ENCODE results near the gene KRT33A. TPM values are rescaled to one million over a fixed set of nuclear protein-coding genes. Genes with fewer than 3 reads are reported as not detected.

Gene KRT33A
- total and polyA plus RNA-seq, 2 experiments from 2014 or later = not detected

- Histone ChIP-seq H3K27me3 (no peaks in the 10 kb centered on the region), H3K9me3 (ENCODE audit: low read depth) (no peaks in the 10 kb centered on the region), H3K27ac (no peak overlapping the region), H3K36me3 (no peaks in the 10 kb centered on the region), H3K4me1 (ENCODE audit: low read depth) (no peaks in the 10 kb centered on the region), H3K4me3 (no peak overlapping the region)
- no peak for TF ChIP-seq CTCF (IDR thresholded peaks at IDR 0.05; ENCODE audit: low read depth, low read length)
- no peak for DNase-seq (ENCODE audit: low read depth in 1 of 2, low spot score in 1 of 2)
Observed at GRCh38 chr17:41332239-41332638, 18.4 kb downstream of the KRT33A start.

GRCh38 chr17:41331606-41332005, 19.0 kb downstream of the KRT33A start:
- no peaks in the 10 kb centered on the region for H3K27me3 ChIP-seq

GRCh38 chr17:41329279-41329948, 21.2 kb downstream of the KRT33A start:
- Histone ChIP-seq H3K27ac (no peak overlapping the region), H3K4me1 (ENCODE audit: low read depth) (no peaks in the 10 kb centered on the region), H3K9me3 (ENCODE audit: low read depth) (no peaks in the 10 kb centered on the region), H3K36me3 (no peaks in the 10 kb centered on the region), H3K27me3 (no peaks in the 10 kb centered on the region), H3K4me3 (no peak overlapping the region)
- TF ChIP-seq CTCF (IDR thresholded peaks at IDR 0.05; ENCODE audit: low read depth, low read length) = peak; percentile 78
- DNase-seq (ENCODE audit: low read depth in 1 of 2, low spot score in 1 of 2) = peak; percentile 48 to 59

More at GRCh38 chr17:41331606-41332005, 19.0 kb downstream of the KRT33A start:
- H3K4me3 ChIP-seq = no peak overlapping the region
- H3K27ac ChIP-seq = no peak overlapping the region
- no peak for DNase-seq (ENCODE audit: low read depth in 1 of 2, low spot score in 1 of 2)
- H3K4me1 ChIP-seq (ENCODE audit: low read depth) = no peaks in the 10 kb centered on the region
- TF ChIP-seq CTCF (IDR thresholded peaks at IDR 0.05; ENCODE audit: low read depth, low read length) = no peak
- no peaks in the 10 kb centered on the region for H3K9me3 ChIP-seq (ENCODE audit: low read depth)
- no peaks in the 10 kb centered on the region for H3K36me3 ChIP-seq

- no peaks in the 10 kb centered on the region for H3K9me3 ChIP-seq (ENCODE audit: low read depth)
- DNase-seq (ENCODE audit: low read depth in 1 of 2, low spot score in 1 of 2) = no peak
- no peak overlapping the region for H3K4me3 ChIP-seq
- no peak overlapping the region for H3K27ac ChIP-seq
- H3K27me3 ChIP-seq = no peaks in the 10 kb centered on the region
- H3K36me3 ChIP-seq = no peaks in the 10 kb centered on the region
- H3K4me1 ChIP-seq (ENCODE audit: low read depth) = no peaks in the 10 kb centered on the region
- TF ChIP-seq CTCF (IDR thresholded peaks at IDR 0.05; ENCODE audit: low read depth, low read length) = no peak
Observed at GRCh38 chr17:41328207-41328606, 22.4 kb downstream of the KRT33A start.

- Histone ChIP-seq H3K4me1 (ENCODE audit: low read depth) (no peaks in the 10 kb centered on the region), H3K27me3 (no peaks in the 10 kb centered on the region), H3K27ac (no peak overlapping the region), H3K9me3 (ENCODE audit: low read depth) (no peaks in the 10 kb centered on the region), H3K36me3 (no peaks in the 10 kb centered on the region), H3K4me3 (no peak overlapping the region)
- no peak for TF ChIP-seq CTCF (IDR thresholded peaks at IDR 0.05; ENCODE audit: low read depth, low read length)
- no peak for DNase-seq (ENCODE audit: low read depth in 1 of 2, low spot score in 1 of 2)
Observed at GRCh38 chr17:41327411-41328120, 23.1 kb downstream of the KRT33A start.

Measured in cardiac muscle cell (in vitro differentiated cells and primary cell).